Dendritic cell treated with granulocyte-macrophage colony-stimulating factor and Interleukin-4, amounts not matched to agents 40 ng/mL and 50 ng/mL, for 4 days (primary cell): Measurements from ENCODE around the gene HBA1.
"Not testable (repeated sequence)": the region's sequence is repeated elsewhere in the genome, so short reads cannot be mapped to it uniquely, and the experiment has no call there.

Experiments
- H3K27ac Mint-ChIP-seq: one replicate; pipeline ENCODE4 v1.8.0; 2022; ENCODE audit warnings: mild to moderate bottlenecking, mixed read lengths
- H3K27me3 Mint-ChIP-seq: one replicate; pipeline ENCODE4 v1.8.0; 2022; ENCODE audit warnings: mild to moderate bottlenecking, mixed read lengths
- H3K36me3 Mint-ChIP-seq: one replicate; pipeline ENCODE4 v1.8.0; 2022; ENCODE audit warnings: low read depth, mixed read lengths
- H3K4me1 Mint-ChIP-seq: one replicate; pipeline ENCODE4 v1.8.0; 2022; ENCODE audit warnings: low read depth, mixed read lengths
- H3K4me3 Mint-ChIP-seq: one replicate; pipeline ENCODE4 v1.8.0; 2022; ENCODE audit warnings: mild to moderate bottlenecking, moderate library complexity, mixed read lengths
- H3K9me3 Mint-ChIP-seq: one replicate; pipeline ENCODE4 v1.8.0; 2022; ENCODE audit warnings: mixed read lengths
- intact Hi-C: fragments of 100-400 bp; cut with micrococcal nuclease; formaldehyde crosslinking; loops from one replicate; pipeline ENCODE4 v1.15.0; 2022

Gene HBA1

GRCh38 chr16:187330-187729 is 10.8 kb downstream of the HBA1 start:
- Mint-ChIP-seq H3K27me3 (no peaks in the 10 kb centered on the region), H3K36me3 (peaks cover 69% of the 10 kb centered on the region), H3K27ac (no peak overlapping the region), H3K9me3 (no peaks in the 10 kb centered on the region), H3K4me3 (no peak overlapping the region), H3K4me1 (peaks cover 6% of the 10 kb centered on the region)
- intact Hi-C loops, result no loop called here

GRCh38 chr16:188674-189073 is 12.2 kb downstream of the HBA1 start:
- no peak overlapping the region for H3K27ac Mint-ChIP-seq
- H3K27me3 Mint-ChIP-seq, result no peaks in the 10 kb centered on the region
- H3K4me1 Mint-ChIP-seq, result peaks cover 6% of the 10 kb centered on the region
- intact Hi-C loops, result no loop called here
- H3K9me3 Mint-ChIP-seq, result no peaks in the 10 kb centered on the region
- H3K36me3 Mint-ChIP-seq, result peaks cover 82% of the 10 kb centered on the region
- no peak overlapping the region for H3K4me3 Mint-ChIP-seq

GRCh38 chr16:189604-190186 is 13.2 kb downstream of the HBA1 start:
- intact Hi-C loops, result no loop called here
- Mint-ChIP-seq H3K9me3 (no peaks in the 10 kb centered on the region), H3K27me3 (no peaks in the 10 kb centered on the region), H3K27ac (no peak overlapping the region), H3K4me1 (peaks cover 6% of the 10 kb centered on the region), H3K4me3 (no peak overlapping the region), H3K36me3 (peaks cover 92% of the 10 kb centered on the region)

- H3K4me1 Mint-ChIP-seq, result peaks cover 6% of the 10 kb centered on the region
- no peak overlapping the region for H3K4me3 Mint-ChIP-seq
- no peaks in the 10 kb centered on the region for H3K9me3 Mint-ChIP-seq
- intact Hi-C loops, result no loop called here
- no peaks in the 10 kb centered on the region for H3K27me3 Mint-ChIP-seq
- H3K36me3 Mint-ChIP-seq, result peaks cover 99% of the 10 kb centered on the region
- no peak overlapping the region for H3K27ac Mint-ChIP-seq
Observed at GRCh38 chr16:191831-192230, 15.4 kb downstream of the HBA1 start.

GRCh38 chr16:192686-193085 is 16.2 kb downstream of the HBA1 start:
- H3K4me3 Mint-ChIP-seq, result no peak overlapping the region
- peaks cover 100% of the 10 kb centered on the region for H3K36me3 Mint-ChIP-seq
- H3K4me1 Mint-ChIP-seq, result peaks cover 6% of the 10 kb centered on the region
- H3K9me3 Mint-ChIP-seq, result no peaks in the 10 kb centered on the region
- H3K27me3 Mint-ChIP-seq, result no peaks in the 10 kb centered on the region
- no peak overlapping the region for H3K27ac Mint-ChIP-seq
- intact Hi-C loops, result no loop called here

- Mint-ChIP-seq H3K36me3 (peaks cover 100% of the 10 kb centered on the region), H3K9me3 (no peaks in the 10 kb centered on the region), H3K27me3 (no peaks in the 10 kb centered on the region), H3K27ac (no peak overlapping the region), H3K4me1 (peaks cover 6% of the 10 kb centered on the region), H3K4me3 (no peak overlapping the region)
- intact Hi-C loops, result no loop called here
Observed at GRCh38 chr16:193441-193840, 17.0 kb downstream of the HBA1 start.

GRCh38 chr16:194516-194915 is 18.0 kb downstream of the HBA1 start:
- H3K27me3 Mint-ChIP-seq, result no peaks in the 10 kb centered on the region
- H3K4me1 Mint-ChIP-seq, result peaks cover 6% of the 10 kb centered on the region
- intact Hi-C loops, result no loop called here
- H3K4me3 Mint-ChIP-seq, result no peak overlapping the region
- H3K36me3 Mint-ChIP-seq, result peaks cover 100% of the 10 kb centered on the region
- no peak overlapping the region for H3K27ac Mint-ChIP-seq
- H3K9me3 Mint-ChIP-seq, result no peaks in the 10 kb centered on the region

- intact Hi-C loops, result no loop called here
- peaks cover 96% of the 10 kb centered on the region for H3K36me3 Mint-ChIP-seq
- H3K4me3 Mint-ChIP-seq, result no peak overlapping the region
- H3K4me1 Mint-ChIP-seq, result no peaks in the 10 kb centered on the region
- H3K27ac Mint-ChIP-seq, result no peak overlapping the region
- H3K9me3 Mint-ChIP-seq, result no peaks in the 10 kb centered on the region
- H3K27me3 Mint-ChIP-seq, result no peaks in the 10 kb centered on the region
Observed at GRCh38 chr16:200388-200787, 23.9 kb downstream of the HBA1 start.

- H3K4me1 Mint-ChIP-seq, result no peaks in the 10 kb centered on the region
- H3K27ac Mint-ChIP-seq, result no peak overlapping the region
- peaks cover 95% of the 10 kb centered on the region for H3K36me3 Mint-ChIP-seq
- no peaks in the 10 kb centered on the region for H3K27me3 Mint-ChIP-seq
- no peak overlapping the region for H3K4me3 Mint-ChIP-seq
- no peaks in the 10 kb centered on the region for H3K9me3 Mint-ChIP-seq
- intact Hi-C loops, result no loop called here
Observed at GRCh38 chr16:203246-203645, 26.8 kb downstream of the HBA1 start.

- H3K27ac Mint-ChIP-seq, H3K4me1 Mint-ChIP-seq, H3K4me3 Mint-ChIP-seq, H3K9me3 Mint-ChIP-seq, intact Hi-C loops, H3K27me3 Mint-ChIP-seq: not testable (repeated sequence)
- H3K36me3 Mint-ChIP-seq, result peaks cover 95% of the 10 kb centered on the region
Observed at GRCh38 chr16:204046-204445, 27.6 kb downstream of the HBA1 start.

GRCh38 chr16:209359-209758 is 32.9 kb downstream of the HBA1 start:
- intact Hi-C loops, H3K9me3 Mint-ChIP-seq, H3K4me3 Mint-ChIP-seq, H3K27ac Mint-ChIP-seq, H3K27me3 Mint-ChIP-seq, H3K4me1 Mint-ChIP-seq: not testable (repeated sequence)
- H3K36me3 Mint-ChIP-seq, result peaks cover 96% of the 10 kb centered on the region

GRCh38 chr16:211631-212180 is 35.2 kb downstream of the HBA1 start:
- peaks cover 98% of the 10 kb centered on the region for H3K36me3 Mint-ChIP-seq
- H3K9me3 Mint-ChIP-seq, intact Hi-C loops, H3K27me3 Mint-ChIP-seq, H3K27ac Mint-ChIP-seq, H3K4me1 Mint-ChIP-seq, H3K4me3 Mint-ChIP-seq: not testable (repeated sequence)

GRCh38 chr16:212999-213398 is 36.5 kb downstream of the HBA1 start:
- Mint-ChIP-seq H3K4me3 (no peak overlapping the region), H3K36me3 (peaks cover 100% of the 10 kb centered on the region), H3K4me1 (no peaks in the 10 kb centered on the region), H3K9me3 (no peaks in the 10 kb centered on the region), H3K27ac (no peak overlapping the region), H3K27me3 (no peaks in the 10 kb centered on the region)
- intact Hi-C loops, result no loop called here

- H3K36me3 Mint-ChIP-seq, result peaks cover 100% of the 10 kb centered on the region
- H3K4me3 Mint-ChIP-seq, result no peak overlapping the region
- intact Hi-C loops, result no loop called here
- no peaks in the 10 kb centered on the region for H3K4me1 Mint-ChIP-seq
- H3K9me3 Mint-ChIP-seq, result no peaks in the 10 kb centered on the region
- no peaks in the 10 kb centered on the region for H3K27me3 Mint-ChIP-seq
- H3K27ac Mint-ChIP-seq, result no peak overlapping the region
Observed at GRCh38 chr16:220021-220420, 43.5 kb downstream of the HBA1 start.
